Mononuclear cell (primary cell): ENCODE results near the gene ANKRA2. TPM values are rescaled to one million over a fixed set of nuclear protein-coding genes. Genes with fewer than 3 reads are reported as not detected.

ENCODE experiments used
- H3K27me3 ChIP-seq: 2 replicates; pipeline ENCODE4 v1.6.0; 2011; ENCODE audit warnings: low read length, control low read depth; ENCODE audit not compliant: insufficient read depth
- H3K4me1 ChIP-seq: 2 replicates; pipeline ENCODE4 v1.5.1; 2011; ENCODE audit warnings: mild to moderate bottlenecking, low read length, control low read depth; ENCODE audit not compliant: insufficient read depth
- H3K4me3 ChIP-seq: 2 replicates; pipeline ENCODE4 v1.5.1; 2011; ENCODE audit warnings: mild to moderate bottlenecking, low read length, moderate library complexity
- H3K9me3 ChIP-seq: 2 replicates; pipeline ENCODE4 v1.5.1; 2011; ENCODE audit warnings: low read depth, mild to moderate bottlenecking, control low read depth, low read length
- total RNA-seq: library from RNA; depleted of rRNA; stranded (reverse); fragments of >200 nt; gene quantifications from one replicate; pipeline ENCODE4 v1.2.3, GENCODE V29; 2012

Gene ANKRA2, protein sequence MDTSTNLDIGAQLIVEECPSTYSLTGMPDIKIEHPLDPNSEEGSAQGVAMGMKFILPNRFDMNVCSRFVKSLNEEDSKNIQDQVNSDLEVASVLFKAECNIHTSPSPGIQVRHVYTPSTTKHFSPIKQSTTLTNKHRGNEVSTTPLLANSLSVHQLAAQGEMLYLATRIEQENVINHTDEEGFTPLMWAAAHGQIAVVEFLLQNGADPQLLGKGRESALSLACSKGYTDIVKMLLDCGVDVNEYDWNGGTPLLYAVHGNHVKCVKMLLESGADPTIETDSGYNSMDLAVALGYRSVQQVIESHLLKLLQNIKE
- total RNA-seq: 39.0 TPM

- Histone ChIP-seq H3K27me3 (no peaks in the 10 kb centered on the region), H3K9me3 (no peaks in the 10 kb centered on the region), H3K4me3 (peak within 1 kb of the TSS; percentile 82), H3K4me1 (peaks cover 20% of the 10 kb centered on the region)
Observed at GRCh38 chr5:73565139-73565968, at the start of gene ANKRA2, which contains the start of gene UTP15. Gene ANKRA2 (minus strand): TSS chr5:73565639. CDS start chr5:73562881, 2,758 bp downstream. Gene UTP15 (plus strand): TSS chr5:73565743. CDS start chr5:73567345, 1,602 bp downstream.

GRCh38 chr5:73615085-73615484, 49.6 kb upstream of the ANKRA2 start:
- Histone ChIP-seq H3K4me3 (no peak overlapping the region), H3K27me3 (no peaks in the 10 kb centered on the region), H3K4me1 (no peaks in the 10 kb centered on the region), H3K9me3 (no peaks in the 10 kb centered on the region)

- H3K27me3 ChIP-seq: no peaks in the 10 kb centered on the region
- H3K9me3 ChIP-seq: no peaks in the 10 kb centered on the region
- no peak overlapping the region for H3K4me3 ChIP-seq
- no peaks in the 10 kb centered on the region for H3K4me1 ChIP-seq
Observed at GRCh38 chr5:73612799-73613198, 47.4 kb upstream of the ANKRA2 start.

GRCh38 chr5:73607228-73607627, 41.8 kb upstream of the ANKRA2 start:
- no peaks in the 10 kb centered on the region for H3K4me1 ChIP-seq
- H3K27me3 ChIP-seq: no peaks in the 10 kb centered on the region
- peaks cover 2% of the 10 kb centered on the region for H3K9me3 ChIP-seq
- H3K4me3 ChIP-seq: no peak overlapping the region

DNA sequence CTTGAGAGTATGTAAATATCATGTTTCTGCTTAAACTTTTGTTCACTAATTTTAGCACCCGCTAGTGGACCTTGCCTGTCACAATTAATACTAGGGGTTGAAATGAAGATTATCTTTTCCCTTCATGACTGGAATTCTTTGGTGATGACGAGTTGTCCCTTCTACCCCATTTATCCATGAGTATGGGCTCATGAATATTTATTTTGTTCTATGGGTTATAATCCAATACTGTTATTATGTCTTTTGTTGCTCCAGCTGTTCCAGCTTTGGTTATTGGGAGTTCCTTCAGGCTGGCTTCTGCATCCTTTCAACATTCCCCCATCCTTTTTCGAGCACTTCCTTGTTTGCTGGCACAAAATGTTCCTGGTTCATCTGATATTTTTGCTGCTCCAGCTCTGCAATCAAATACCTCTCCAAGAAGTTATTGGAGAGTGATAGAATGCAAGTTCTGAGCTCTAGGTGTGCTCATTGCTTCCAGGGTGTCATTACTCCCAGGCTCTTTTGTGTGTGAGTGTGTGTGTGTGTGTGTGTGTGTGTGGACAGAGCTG, 40.8 kb upstream of the ANKRA2 start:
- no peaks in the 10 kb centered on the region for H3K4me1 ChIP-seq
- no peak overlapping the region for H3K4me3 ChIP-seq
- no peaks in the 10 kb centered on the region for H3K27me3 ChIP-seq
- peaks cover 11% of the 10 kb centered on the region for H3K9me3 ChIP-seq

- Histone ChIP-seq H3K9me3 (peaks cover 13% of the 10 kb centered on the region), H3K27me3 (no peaks in the 10 kb centered on the region), H3K4me1 (no peaks in the 10 kb centered on the region), H3K4me3 (no peak overlapping the region)
Observed at GRCh38 chr5:73605223-73606087, 40.0 kb upstream of the ANKRA2 start.

DNA sequence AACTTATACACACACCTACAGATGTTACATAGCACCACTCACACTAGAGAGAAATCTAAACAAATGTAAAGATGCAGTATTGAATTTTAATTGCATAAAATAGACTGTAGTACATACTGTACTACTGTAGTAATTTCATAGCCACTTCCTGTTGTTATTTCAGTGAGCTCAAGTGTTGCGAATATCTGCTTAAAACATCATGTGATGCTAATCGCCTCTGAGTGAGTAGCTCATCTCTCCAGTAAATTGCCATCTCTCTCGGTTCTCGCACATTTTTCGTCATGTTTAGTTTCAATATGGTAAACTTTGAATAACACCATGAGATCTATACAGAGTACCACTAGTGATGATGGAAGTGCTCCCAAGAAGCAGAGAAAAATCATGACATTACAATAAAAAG, 38.6 kb upstream of the ANKRA2 start:
- Histone ChIP-seq H3K9me3 (peaks cover 13% of the 10 kb centered on the region), H3K4me1 (no peaks in the 10 kb centered on the region), H3K4me3 (no peak overlapping the region), H3K27me3 (no peaks in the 10 kb centered on the region)

- H3K9me3 ChIP-seq: peaks cover 13% of the 10 kb centered on the region
Observed at GRCh38 chr5:73599380-73599779, 33.9 kb upstream of the ANKRA2 start.

DNA sequence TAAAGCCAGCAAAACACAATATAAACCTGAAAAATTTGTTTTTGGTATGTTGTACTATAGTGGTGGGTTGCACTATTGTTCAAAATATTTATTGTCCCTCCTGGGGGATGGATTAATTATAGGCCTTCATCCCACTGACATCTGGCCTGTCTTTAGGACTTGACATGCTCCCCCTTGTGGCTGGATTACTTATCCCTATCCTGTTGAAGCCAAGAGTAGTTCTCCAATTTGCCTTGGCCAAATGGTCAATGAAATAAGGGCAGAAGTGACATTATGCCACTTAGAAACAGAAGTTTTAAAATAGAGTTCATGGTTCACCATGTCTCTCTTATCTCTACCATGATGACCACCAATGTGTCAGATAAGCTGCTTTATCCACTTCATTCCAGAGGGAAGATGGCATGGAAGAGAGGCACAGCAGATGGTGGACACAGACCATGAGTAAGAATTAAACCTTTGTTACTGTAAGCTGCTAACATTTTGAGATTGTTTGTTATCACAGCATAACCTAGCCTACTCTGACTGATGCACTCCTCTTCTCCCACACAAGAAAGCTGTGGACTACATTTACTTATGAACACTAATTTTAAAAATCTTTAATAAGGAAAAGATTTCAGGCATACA, 31.4 kb upstream of the ANKRA2 start:
- Histone ChIP-seq H3K4me1 (no peaks in the 10 kb centered on the region), H3K27me3 (no peaks in the 10 kb centered on the region)

More at GRCh38 chr5:73599380-73599779, 33.9 kb upstream of the ANKRA2 start:
- Histone ChIP-seq H3K4me1 (no peaks in the 10 kb centered on the region), H3K4me3 (no peak overlapping the region), H3K27me3 (no peaks in the 10 kb centered on the region)

GRCh38 chr5:73592551-73592950, 27.1 kb upstream of the ANKRA2 start:
- Histone ChIP-seq H3K4me1 (no peaks in the 10 kb centered on the region), H3K9me3 (no peaks in the 10 kb centered on the region), H3K4me3 (no peak overlapping the region), H3K27me3 (no peaks in the 10 kb centered on the region)

More for the DNA sequence above, 31.4 kb upstream of the ANKRA2 start:
- H3K9me3 ChIP-seq: peaks cover 7% of the 10 kb centered on the region
- no peak overlapping the region for H3K4me3 ChIP-seq

DNA sequence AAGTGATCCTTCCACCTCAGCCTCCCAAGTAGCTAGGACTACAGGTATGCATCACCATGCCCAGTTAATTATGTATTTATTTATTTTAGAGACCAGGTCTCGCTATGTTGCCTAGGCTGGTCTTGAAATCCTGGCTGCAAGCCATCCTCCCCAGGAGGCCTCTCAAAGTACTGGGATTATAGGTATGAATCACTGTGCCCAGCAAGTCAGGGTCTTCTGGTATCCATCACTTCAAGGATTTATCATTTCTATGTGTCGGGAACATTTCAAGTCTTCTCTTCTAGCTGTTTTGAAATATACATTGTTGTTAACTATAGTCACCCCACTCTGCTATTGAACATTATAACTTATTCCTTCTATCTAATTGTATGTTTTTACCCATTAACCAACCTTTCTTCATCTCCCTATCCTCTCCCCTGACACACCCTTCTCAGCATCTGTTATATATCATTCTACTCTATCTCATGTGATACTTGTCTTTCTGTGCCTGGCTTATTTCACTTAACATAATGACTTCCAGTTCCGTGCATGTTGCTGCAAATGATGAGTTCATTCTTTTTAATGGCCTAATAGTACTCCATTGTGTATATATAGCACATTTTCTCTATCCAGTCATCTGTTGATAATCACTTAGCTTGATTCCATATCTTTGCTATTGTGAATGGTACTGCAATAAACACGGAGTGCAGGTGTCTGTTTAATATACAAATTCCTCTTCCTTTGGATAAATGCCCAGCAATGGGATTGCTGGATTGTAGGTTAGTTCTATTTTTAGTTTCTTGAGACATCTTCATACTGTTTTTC, 26.5 kb upstream of the ANKRA2 start:
- Histone ChIP-seq H3K27me3 (no peaks in the 10 kb centered on the region), H3K9me3 (no peaks in the 10 kb centered on the region), H3K4me1 (no peaks in the 10 kb centered on the region), H3K4me3 (no peak overlapping the region)

DNA sequence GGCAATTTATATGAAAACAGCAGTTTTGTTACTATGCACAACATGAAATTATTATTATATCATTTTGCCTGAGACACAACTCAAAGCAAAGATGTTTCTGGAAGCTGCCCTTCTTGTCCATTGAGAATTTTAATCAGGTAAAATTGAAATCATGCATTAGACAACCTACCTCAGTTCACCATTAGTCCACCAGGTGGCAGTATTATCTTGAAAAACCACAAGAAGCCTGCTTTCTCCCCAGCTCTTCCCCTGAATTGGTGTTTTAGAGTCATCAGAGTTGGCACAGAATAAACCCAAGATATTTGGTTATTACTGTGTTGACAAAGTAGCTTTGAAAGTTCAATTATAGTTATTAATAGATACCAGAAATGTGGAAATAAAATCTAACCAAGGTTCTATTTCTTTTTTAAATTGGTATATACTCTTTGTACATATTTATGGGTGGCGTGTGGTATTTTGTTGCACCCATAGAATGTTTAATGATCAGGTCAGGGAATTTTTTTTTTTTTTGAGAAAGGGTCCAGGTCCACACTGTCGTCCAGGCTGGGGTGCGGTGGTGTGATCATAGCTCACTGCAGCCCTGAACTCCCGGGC, 25.8 kb upstream of the ANKRA2 start:
- Histone ChIP-seq H3K27me3 (no peaks in the 10 kb centered on the region), H3K4me1 (no peaks in the 10 kb centered on the region), H3K9me3 (no peaks in the 10 kb centered on the region), H3K4me3 (no peak overlapping the region)

GRCh38 chr5:73587923-73588322, 22.5 kb upstream of the ANKRA2 start:
- no peaks in the 10 kb centered on the region for H3K9me3 ChIP-seq
- no peak overlapping the region for H3K4me3 ChIP-seq
- no peaks in the 10 kb centered on the region for H3K4me1 ChIP-seq
- no peaks in the 10 kb centered on the region for H3K27me3 ChIP-seq
